SK-N-SH treated with all-trans-retinoic acid at 6 μM for 48 hours (cell line): Measurements from ENCODE around the gene BABAM1.

ENCODE experiments used
- BACH2 ChIP-seq: fragments of 250-450 bp; sonication (Bioruptor Pico); IDR thresholded peaks from 2 replicates; pipeline ENCODE4 v1.9.0; 2021; ENCODE audit warnings: mild to moderate bottlenecking, borderline replicate concordance
- CSDC2 ChIP-seq: fragments of 250-450 bp; sonication (Bioruptor Pico); IDR thresholded peaks from 2 replicates; pipeline ENCODE4 v1.5.0; 2020; ENCODE audit warnings: mild to moderate bottlenecking, moderate library complexity
- GLIS3 ChIP-seq: fragments of 250-450 bp; sonication (Bioruptor Pico); IDR thresholded peaks from 2 replicates; pipeline ENCODE4 v1.5.0; 2020; ENCODE audit warnings: mild to moderate bottlenecking, moderate library complexity
- TF ChIP-seq, protein P1 (sequence below): fragments of 250-450 bp; sonication (Bioruptor Pico); IDR thresholded peaks from 2 replicates; pipeline ENCODE4 v1.8.0; 2020; ENCODE audit warnings: mild to moderate bottlenecking, moderate library complexity, borderline replicate concordance

- TF ChIP-seq, protein P1, sequence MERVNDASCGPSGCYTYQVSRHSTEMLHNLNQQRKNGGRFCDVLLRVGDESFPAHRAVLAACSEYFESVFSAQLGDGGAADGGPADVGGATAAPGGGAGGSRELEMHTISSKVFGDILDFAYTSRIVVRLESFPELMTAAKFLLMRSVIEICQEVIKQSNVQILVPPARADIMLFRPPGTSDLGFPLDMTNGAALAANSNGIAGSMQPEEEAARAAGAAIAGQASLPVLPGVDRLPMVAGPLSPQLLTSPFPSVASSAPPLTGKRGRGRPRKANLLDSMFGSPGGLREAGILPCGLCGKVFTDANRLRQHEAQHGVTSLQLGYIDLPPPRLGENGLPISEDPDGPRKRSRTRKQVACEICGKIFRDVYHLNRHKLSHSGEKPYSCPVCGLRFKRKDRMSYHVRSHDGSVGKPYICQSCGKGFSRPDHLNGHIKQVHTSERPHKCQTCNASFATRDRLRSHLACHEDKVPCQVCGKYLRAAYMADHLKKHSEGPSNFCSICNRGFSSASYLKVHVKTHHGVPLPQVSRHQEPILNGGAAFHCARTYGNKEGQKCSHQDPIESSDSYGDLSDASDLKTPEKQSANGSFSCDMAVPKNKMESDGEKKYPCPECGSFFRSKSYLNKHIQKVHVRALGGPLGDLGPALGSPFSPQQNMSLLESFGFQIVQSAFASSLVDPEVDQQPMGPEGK (CRISPR knock-in tag), result no peak
- no peak for TF ChIP-seq CSDC2 (CRISPR knock-in tag)
- TF ChIP-seq BACH2 (CRISPR knock-in tag), result no peak
- no peak for TF ChIP-seq GLIS3
Measured at GRCh38 chr19:17306285-17306714, 39.1 kb downstream of the BABAM1 start.
